Renal pelvis (tissue), 4 donors: ENCODE measurements around the gene GIMAP5. TPM values are rescaled to one million over a fixed set of nuclear protein-coding genes. Genes with fewer than 3 reads are reported as not detected.
"Not testable (repeated sequence)": the region's sequence is repeated elsewhere in the genome, so short reads cannot be mapped to it uniquely, and the experiment has no call there.

Source experiments
- DNase-seq: peaks from one replicate; pipeline ENCODE4 v3.0.0-alpha.2; 2013
- polyA plus RNA-seq, 3 donors: library from polyadenylated mRNA; unstranded; fragments of 120-200 nt; gene quantifications; one replicate each; pipeline ENCODE4 v1.2.1, GENCODE V29; 2013; ENCODE audit not compliant: insufficient read length in 3 of 3

Gene GIMAP5
- polyA plus RNA-seq, 3 donors: 4.3 to 7.3 (median 6.1) TPM

DNA sequence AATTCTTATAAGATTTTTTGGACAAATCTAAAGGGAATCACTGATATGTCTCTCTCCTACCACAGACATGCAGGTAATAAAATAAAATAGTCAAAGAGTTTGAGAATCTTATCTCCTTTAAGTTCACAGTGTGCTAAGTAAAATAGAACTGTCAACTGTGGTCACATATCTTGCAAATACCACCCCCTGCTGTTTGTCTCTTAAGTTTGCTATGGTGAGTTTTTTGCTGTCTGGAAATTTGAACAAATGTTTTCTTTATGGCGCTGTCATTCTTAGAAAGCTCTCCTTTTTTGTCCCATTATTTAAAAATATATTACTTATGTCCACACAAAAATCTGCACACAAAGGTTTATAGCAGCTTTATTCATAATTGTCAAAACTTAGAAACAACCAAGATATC is 19.6 kb downstream of the GIMAP5 start:
- no peak for DNase-seq

DNA sequence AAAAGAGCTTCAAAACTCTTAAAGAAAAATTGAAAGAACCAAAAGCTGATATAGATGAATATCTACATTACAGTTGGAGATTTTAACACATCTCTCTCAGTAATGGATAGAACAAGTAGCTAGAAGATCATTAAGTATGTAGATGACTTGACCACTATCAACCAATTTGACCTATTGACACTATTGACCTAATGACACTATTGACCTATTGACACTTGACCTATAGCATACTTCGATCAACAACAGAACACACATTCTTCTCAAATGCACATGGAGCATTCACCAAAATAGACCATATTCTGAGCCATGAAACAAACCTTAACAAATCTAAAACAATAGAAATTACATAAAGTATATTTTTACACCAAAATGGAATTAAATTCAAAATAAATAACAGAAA is 22.3 kb downstream of the GIMAP5 start:
- DNase-seq: no peak

DNA sequence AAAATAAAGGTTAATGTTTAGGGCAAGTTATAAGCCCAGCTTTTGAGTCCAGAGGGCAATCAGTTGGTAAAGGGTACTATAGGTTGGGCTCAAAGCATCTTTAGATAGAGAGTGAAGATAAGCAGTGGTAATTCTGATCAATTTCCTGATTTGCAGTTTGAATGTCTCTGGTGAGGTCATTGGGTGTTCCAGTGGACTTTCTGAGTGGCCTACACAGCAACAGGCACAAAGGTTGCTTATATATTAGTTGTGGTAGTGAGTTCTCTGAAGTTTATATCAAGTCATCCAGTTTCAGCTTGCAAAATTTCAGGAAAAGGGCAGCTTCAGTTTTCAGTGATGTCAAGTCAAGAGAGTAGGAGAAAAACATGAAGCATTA is 29.1 kb downstream of the GIMAP5 start:
- no peak for DNase-seq

DNA sequence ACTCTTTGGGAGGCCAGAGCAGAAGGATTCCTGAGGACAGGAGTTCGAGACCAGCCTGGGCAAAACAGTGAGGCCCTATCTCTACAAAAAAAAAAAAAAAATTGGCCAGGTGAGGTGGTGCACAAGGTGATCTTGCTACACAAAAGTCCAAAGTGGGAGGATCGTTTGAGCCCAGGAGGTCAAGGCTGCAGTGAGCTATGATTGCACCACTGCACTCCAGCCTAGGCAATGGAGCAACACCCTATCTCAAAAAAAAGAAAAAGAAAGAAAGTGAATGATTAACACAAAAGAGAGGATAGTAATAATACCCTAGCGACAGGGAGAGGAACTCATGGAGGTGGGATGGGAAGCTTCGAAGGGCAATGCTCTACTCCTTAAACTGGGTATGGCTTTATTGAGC is 32.5 kb downstream of the GIMAP5 start:
- no peak for DNase-seq

DNA sequence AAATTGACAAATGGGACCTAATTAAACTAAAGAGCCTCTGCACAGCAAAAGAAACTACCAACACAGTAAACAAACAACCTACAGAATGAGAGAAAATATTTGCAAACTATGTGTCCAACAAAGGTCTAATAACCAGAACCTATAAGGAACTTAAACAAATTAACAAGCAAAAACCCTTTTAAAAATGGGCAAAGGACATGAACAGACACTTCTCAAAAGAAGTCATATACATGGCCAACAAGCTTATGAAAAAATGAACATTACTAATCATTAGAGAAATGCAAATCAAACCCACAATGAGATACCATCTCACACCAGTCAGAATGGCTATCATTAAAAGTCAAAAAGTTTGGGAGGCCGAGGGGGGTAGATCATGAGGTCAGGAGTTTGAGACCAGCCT is 36.9 kb downstream of the GIMAP5 start:
- DNase-seq: not testable (repeated sequence)

DNA sequence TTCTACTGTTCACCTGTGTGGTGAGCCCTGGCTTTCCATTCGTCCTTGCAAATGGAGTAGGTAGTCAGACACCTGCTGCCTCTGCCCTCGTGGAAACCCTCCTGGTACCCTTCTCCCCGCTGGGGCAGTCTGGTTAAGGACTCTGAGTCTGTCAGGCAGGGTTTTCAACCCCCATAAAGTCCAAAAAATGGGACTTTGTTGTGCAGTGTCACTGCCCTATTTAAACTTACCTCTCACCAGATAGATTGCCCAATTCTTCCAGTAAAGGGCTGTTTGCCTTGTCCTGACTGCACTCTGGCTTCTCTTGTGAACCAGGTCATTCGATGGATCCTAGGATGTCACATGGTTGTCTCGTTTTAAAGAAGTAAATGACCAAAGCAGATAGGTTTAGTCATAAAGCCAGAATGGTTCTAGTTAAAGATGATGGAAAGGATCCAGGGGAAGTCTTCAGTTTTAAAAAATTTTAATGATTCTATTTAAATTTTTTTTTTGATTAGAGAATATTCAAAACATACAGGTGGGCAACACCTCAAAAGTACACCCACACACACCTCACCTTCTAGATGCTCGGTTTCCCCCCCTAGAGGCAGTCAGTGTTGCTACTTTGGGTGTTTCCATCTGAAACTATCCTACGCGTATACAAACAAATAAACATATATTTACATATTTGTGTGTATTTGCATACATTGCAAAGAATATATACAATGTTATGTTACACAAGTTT is 41.0 kb downstream of the GIMAP5 start:
- DNase-seq: no peak

DNA sequence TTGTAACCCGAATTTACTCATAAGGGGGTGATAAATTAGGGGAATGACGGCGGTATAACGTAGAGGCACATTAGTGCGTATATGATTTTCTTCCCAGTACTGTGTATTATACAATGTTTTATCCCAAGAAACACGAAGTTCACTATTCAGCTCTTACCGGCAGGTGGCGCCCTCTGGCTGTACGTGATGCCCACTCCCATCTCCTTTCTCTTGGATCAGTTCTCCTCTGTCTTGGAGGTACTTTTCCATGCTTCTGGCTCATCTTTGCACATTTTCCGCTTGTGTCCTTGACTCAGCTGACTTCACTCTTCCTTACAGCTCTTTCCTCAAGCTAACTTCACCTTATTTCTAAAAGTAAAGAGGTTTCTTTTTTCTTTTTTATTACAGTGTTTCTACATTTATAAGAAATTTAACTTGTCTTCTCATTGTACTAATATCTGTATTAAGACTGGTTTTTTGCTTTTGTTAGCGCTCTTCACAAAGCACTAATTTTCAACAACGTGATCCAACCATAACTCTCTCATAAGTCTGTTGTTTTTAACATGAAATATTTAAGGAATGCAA is 41.6 kb downstream of the GIMAP5 start:
- DNase-seq: peak; percentile 77

DNA sequence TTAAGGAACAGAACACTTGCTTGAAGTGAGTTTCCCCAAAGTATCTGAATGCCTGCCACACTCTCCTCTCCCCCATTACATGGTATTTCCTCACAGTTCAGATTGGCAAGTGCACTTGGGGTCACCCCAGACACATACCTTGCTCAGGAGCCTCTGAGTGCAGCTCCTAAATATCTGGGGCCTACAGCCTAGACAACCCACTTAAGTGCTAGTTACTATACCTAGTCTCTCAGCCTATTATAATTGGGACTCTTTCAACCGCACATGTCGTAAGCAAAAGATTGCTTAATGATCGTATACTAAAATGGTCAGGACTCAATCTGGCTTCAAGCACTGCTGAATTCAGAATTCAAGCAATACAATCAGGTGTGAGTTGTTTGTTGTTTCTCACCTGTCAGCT is 43.1 kb downstream of the GIMAP5 start:
- DNase-seq: no peak

DNA sequence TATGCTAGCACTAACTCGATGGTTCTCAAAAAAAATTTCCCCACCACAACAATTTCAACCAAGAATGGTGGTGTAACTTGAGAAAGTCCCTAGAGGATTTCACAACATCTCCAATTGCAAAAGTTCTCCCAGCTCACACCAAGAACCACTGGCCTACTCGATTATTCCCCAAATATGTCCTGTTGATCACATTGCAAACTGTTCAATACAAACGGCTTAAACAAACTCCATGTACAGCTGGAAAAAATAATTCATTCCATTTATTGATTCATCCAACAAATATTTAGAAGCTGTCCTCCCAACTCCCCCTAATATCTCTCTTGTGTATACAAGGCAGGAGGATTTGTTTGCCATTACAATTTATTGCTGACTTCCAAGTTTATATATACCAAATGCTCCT is 43.9 kb downstream of the GIMAP5 start:
- no peak for DNase-seq

DNA sequence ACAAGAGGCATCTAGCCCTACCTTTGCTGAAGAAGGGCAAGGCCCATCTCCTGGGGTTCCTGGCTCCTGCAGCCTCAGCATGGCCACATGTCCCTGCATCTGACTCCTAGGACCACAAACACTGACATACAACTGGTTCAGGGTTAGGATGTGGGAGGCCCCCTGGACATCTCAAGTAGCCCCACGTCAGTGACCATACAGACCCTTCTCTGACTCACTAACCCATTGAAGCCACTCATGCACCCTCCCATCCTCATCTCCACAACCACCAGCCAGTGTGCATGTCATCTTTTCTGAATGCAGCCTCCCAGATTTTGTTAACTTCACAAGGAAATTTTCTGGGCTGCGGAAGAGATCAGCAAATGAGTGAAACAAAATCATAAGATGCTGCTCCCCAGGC is 44.7 kb downstream of the GIMAP5 start:
- no peak for DNase-seq

DNA sequence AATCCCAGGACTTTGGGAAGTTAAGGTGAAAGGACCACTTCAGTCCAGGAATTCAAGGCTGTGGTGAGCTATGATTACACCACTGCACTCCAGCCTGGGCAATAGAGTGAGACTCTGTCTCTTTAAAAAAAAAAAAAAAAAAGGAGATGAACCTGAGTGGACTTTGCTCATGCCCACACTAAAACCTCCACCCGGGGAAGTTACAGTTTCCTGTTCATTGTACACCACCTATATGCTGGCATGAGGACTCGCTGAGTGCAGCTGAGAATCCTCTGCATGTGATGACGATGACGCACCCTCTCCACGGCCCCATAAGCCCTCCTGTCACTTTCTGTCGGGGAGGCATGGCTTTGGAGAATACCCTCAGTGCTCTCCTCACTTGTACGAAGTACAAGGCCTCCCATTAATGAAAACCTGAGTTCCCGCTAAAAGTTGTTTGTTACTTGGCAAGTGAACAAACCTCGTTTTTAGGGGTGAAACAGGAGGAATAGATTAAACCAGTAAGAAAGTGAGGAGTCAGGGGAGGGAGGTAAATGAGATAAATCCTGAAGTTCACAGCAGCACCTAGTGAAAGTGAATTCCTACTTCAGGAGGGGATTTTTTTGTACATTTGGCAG is 47.0 kb downstream of the GIMAP5 start:
- no peak for DNase-seq

DNA sequence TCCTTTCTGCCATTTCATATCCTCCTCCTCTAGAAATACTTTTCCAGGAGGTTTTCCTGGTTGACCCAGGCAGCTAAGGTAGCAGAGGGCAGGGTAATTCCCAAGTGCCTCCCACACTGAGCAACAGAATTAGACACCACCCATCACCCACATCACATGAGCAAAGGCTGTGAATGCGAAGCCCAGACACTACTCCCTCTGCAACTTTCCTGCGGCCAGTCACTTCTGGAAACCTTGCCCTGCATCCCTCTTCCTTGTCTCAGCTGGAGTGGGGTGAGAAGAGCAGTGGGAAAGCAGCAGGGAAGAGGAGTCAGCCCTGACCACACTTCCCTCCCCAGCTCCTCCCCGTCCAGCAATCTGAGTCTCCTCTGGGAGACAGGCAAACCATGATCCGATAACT is 47.7 kb downstream of the GIMAP5 start:
- DNase-seq: no peak

DNA sequence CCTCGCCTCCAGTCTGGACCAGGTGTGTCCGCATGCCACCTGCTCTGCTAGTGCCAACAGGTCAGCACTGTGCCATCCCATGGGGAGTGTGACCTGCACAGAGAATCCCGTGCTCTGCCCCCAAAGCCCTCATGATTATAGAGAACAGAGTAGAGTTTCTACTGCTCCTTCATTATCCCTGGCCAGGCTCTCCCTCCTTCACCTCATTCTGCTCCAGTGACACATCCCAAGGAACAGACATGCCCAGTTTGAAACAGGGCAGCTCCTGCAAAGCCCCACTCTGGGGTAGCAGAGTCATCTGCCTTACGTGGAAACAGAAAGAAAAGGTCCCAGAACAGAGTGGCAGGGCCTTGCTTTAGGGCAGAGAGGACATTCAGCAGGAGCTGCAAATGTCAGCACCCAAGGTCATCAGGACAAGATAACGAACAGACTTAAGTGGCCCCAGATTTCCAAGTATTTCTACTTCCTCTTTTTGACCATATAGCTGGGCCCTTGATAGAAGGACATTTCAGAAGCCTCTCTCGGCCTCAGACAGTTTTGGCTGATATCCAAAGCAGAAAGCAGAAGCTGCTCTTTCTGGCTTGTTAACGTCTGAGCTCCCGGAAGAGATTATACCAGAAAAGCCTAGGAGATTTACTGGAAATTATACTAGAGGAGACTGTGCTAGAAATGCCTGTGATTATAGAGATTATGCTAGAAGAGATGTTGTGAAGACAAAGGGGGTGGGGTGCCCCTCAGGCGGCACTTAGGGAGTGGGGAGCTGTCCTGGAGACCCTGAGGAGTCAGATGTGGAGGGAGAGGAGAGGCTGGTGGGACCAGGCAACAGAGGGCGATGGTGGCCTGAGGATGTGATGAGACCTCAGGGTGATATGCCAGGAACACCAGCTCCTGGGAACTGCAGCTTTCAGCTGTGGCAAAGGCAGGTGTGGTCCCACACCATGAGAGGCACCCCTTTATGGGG is 50.4 kb downstream of the GIMAP5 start:
- DNase-seq: no peak

DNA sequence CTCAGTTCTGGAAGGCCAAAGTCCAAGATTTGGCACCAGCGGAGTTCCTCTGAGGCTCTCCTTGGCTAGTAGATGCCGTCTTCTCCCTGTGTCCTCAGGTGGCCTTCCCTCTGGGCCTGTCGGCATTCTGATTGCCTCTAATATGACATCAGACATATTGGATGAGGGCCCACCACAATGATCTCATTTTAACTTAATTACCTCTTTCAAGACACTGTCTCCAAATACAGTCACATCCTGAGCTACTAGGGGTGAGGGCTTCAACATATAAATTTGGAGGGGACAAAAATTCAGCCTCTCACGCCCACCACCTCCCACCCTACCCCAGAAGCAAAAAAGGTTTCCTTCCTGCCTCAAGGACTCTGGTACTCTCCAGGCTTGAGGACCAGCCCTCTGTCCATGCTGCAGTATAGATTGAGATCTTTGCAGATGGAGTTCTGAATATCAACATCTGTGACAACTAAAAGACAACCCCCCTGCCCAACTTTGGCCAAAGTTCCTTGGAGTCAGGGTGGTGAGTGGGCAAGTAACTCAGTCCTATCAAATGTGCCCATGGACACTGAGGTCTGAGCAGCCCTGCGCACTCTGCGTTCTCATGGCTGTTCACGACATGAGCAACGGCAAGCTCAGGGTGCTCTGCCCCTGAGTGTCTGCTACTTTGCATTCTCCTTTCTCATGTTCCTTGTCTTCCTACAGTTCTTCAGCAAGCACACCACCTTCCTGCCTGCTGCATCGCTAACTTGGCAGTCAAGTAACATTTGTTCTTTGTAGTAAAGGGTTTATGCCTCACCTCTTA is 51.5 kb downstream of the GIMAP5 start:
- no peak for DNase-seq

DNA sequence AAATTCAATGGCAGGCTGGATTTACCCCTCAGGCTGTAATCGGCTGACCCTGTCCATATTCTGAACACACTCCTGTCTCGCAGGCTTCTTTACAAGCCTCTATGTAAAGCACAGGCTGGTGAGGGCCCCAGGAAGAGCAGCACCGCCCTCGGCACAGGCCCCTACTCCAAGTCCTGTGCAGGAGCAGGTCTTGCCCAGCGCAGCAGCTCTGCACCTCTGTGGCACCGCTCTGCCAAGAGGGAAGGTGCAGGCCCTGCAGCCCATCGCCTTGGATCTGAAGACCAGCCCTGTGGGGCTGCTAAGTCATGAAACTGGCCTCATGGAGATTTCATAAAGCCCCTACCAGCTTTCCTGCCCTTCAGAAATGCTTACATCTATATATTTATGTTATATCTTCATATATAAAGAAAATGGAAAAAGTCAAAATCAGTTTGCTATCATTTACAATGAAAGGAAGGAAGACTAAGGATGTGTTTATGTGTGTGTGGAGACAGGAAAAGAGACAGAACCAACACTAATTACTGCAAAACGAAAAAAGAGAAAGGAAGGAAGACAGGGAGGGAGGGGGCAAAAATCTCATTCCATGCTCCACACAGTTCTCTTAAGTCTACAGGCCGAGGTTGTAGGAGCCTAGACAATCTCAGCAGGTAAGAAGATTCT is 53.3 kb downstream of the GIMAP5 start:
- DNase-seq: no peak

DNA sequence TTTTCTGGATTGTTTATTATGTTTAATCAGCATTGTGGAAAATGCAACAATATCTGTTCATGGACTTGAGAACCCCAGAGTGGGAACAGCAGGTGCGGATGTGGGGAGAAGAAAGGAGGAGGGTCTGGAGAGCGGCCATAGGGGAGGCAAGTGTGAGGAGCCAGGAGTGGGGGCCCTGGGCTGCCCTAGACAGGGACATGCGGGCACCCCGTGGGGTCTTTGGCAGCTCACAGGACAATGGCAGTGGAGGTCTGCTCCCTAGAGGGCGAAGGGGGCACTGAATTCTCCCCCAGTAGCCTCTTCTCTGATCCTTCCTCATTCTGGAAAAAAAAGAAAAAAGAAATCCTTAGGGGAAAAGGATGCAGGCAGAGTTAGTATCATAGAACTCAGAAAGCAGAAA is 54.1 kb downstream of the GIMAP5 start:
- DNase-seq: no peak

DNA sequence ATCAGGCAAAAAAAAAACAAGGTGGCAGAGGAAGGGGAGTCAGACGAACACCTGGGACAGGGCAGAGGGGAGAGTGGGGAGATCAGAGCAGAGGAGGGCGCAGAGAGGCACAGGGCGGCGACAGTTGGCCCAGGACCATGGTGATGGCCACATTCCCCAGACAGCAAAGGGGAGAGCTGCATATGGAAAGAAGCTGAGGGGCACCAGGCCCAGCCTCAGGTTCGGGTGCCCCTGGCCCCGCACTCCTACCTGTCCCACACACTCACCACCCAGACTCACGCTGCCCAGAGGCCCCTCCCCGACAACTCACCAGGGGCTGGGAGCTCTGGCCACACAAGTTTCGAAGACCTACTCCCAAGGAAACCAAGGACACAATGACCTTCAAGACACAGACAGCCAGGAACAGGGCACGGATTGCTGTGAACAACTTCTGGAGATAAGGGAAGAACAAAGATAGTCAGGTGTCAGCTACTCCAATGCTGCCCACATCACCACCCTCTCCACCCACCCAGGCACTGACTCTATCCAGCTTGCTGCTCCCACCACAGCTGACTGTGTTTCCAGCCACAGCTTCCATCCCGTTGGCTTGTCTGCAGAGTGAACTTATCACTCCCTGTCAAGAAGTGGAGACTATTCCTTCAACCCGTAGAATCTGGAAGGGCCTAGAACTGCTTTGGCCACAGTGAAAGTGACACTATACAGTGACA is 54.7 kb downstream of the GIMAP5 start:
- DNase-seq: no peak
